GM12891 (cell line): ENCODE data around the gene LINGO4.

ENCODE experiments used
- DNase-seq: peaks from one replicate; pipeline ENCODE4 v3.0.0; 2011; ENCODE audit warnings: low spot score; ENCODE audit not compliant: insufficient read length
- FAIRE-seq: peaks from 2 replicates; lab custom pipeline; 2011; peaks lifted over from hg19 to GRCh38; lab: Jason Lieb, UNC
- PAX5 ChIP-seq: IDR thresholded peaks from 2 replicates; pipeline ENCODE4 v1.6.1; 2011; ENCODE audit warnings: low read length, moderate library complexity, mild to moderate bottlenecking; ENCODE audit not compliant: insufficient read depth, severe bottlenecking
- POLR2A ChIP-seq: IDR thresholded peaks from 2 replicates; pipeline ENCODE4 v1.6.1; 2011; ENCODE audit warnings: low read depth, low read length, control low read depth
- POLR2AphosphoS5 ChIP-seq: IDR thresholded peaks from 2 replicates; pipeline ENCODE4 v1.6.1; 2011; ENCODE audit warnings: low read depth, low read length, control low read depth
- POU2F2 ChIP-seq: IDR thresholded peaks from 2 replicates; pipeline ENCODE4 v1.6.1; 2011; ENCODE audit warnings: low read depth, mild to moderate bottlenecking, control low read depth, low read length, moderate library complexity
- SPI1 ChIP-seq: IDR thresholded peaks from 2 replicates; pipeline ENCODE4 v1.6.1; 2011; ENCODE audit warnings: low read depth, low read length, control low read depth
- TAF1 ChIP-seq: IDR thresholded peaks from 2 replicates; pipeline ENCODE4 v1.6.1; 2011; ENCODE audit warnings: low read depth, low read length, control low read depth

The LINGO4 gene

GRCh38 chr1:151825204-151825603 is 20.0 kb upstream of the LINGO4 start:
- FAIRE-seq (no peak), DNase-seq (no peak)
- TF ChIP-seq POU2F2 (no peak), PAX5 (no peak), POLR2AphosphoS5 (no peak), POLR2A (no peak), SPI1 (no peak)

- TF ChIP-seq POU2F2 (no peak), PAX5 (no peak), POLR2AphosphoS5 (no peak), TAF1 (no peak), POLR2A (no peak), SPI1 (no peak)
- no peak for DNase-seq
- FAIRE-seq, result no peak
Observed at GRCh38 chr1:151823175-151823574, 18.0 kb upstream of the LINGO4 start.

- TF ChIP-seq POLR2AphosphoS5 (no peak), PAX5 (no peak), TAF1 (no peak)
- DNase-seq (no peak), FAIRE-seq (no peak)
Observed at GRCh38 chr1:151822404-151822803, 17.2 kb upstream of the LINGO4 start.

- DNase-seq (no peak), FAIRE-seq (no peak)
- TF ChIP-seq PAX5, result no peak
- no peak for TF ChIP-seq SPI1
- no peak for TF ChIP-seq POLR2A
- TF ChIP-seq TAF1, result no peak
- TF ChIP-seq POU2F2, result no peak
- no peak for TF ChIP-seq POLR2AphosphoS5
Observed at GRCh38 chr1:151820940-151821339, 15.7 kb upstream of the LINGO4 start.

GRCh38 chr1:151819976-151820623 is 14.9 kb upstream of the LINGO4 start:
- DNase-seq, result no peak
- FAIRE-seq, result no peak

GRCh38 chr1:151819227-151819835 is 14.1 kb upstream of the LINGO4 start:
- TF ChIP-seq POU2F2 (no peak), SPI1 (no peak), POLR2AphosphoS5 (no peak), PAX5 (no peak), TAF1 (no peak), POLR2A (no peak)
- DNase-seq, result no peak
- no peak for FAIRE-seq

More at GRCh38 chr1:151819976-151820623, 14.9 kb upstream of the LINGO4 start:
- TF ChIP-seq POLR2A (no peak), POU2F2 (no peak), SPI1 (no peak), TAF1 (no peak), PAX5 (no peak), POLR2AphosphoS5 (no peak)

GRCh38 chr1:151817353-151817730 is 12.1 kb upstream of the LINGO4 start:
- FAIRE-seq (no peak), DNase-seq (no peak)
- TF ChIP-seq SPI1, result peak; percentile 15; the same call in 1 of the 2 replicates
- no peak for TF ChIP-seq POU2F2

GRCh38 chr1:151816548-151817352 is 11.5 kb upstream of the LINGO4 start:
- no peak for FAIRE-seq
- TF ChIP-seq POLR2AphosphoS5, result no peak
- TF ChIP-seq PAX5, result no peak
- TF ChIP-seq TAF1, result no peak
- TF ChIP-seq POU2F2, result no peak
- no peak for TF ChIP-seq SPI1
- TF ChIP-seq POLR2A, result no peak
- no peak for DNase-seq

- TF ChIP-seq TAF1 (no peak), SPI1 (no peak), POU2F2 (no peak), POLR2A (no peak), PAX5 (no peak), POLR2AphosphoS5 (no peak)
- no peak for DNase-seq
- no peak for FAIRE-seq
Observed at GRCh38 chr1:151815716-151816327, 10.6 kb upstream of the LINGO4 start.
